GM18517 (cell line): ENCODE results near the gene ACER3.
A peak's percentile ranks its signal among the peaks of the same experiment; 100 is the strongest.
"Not testable (repeated sequence)": the region's sequence is repeated elsewhere in the genome, so short reads cannot be mapped to it uniquely, and the experiment has no call there.

Source experiments
- ATAC-seq: cut with Tn5 transposase; IDR thresholded peaks from one replicate; pipeline ENCODE4 v1.9.1; 2021; ENCODE audit warnings: mild to moderate bottlenecking, moderate library complexity; ENCODE audit not compliant: unreplicated experiment

Gene ACER3

DNA sequence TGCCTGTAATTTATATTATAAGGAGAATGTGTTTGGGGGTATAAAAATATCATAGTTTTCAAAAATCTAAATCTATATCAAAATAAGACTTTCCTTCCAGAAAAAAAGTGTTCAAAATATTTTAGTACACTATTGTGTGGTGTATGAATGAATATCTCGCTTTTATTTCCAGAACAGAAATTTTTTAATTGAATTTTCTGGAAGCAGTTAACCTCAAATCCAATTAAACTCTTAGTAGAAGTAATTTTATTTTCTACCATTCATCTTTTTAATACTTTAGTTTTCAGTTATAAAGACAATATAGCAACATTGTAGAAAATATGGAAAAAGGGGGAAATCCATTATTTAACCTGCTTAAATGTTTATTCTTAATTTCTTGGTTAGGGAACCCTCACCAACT lies 58.7 kb downstream of the ACER3 start:
- no peak for ATAC-seq

DNA sequence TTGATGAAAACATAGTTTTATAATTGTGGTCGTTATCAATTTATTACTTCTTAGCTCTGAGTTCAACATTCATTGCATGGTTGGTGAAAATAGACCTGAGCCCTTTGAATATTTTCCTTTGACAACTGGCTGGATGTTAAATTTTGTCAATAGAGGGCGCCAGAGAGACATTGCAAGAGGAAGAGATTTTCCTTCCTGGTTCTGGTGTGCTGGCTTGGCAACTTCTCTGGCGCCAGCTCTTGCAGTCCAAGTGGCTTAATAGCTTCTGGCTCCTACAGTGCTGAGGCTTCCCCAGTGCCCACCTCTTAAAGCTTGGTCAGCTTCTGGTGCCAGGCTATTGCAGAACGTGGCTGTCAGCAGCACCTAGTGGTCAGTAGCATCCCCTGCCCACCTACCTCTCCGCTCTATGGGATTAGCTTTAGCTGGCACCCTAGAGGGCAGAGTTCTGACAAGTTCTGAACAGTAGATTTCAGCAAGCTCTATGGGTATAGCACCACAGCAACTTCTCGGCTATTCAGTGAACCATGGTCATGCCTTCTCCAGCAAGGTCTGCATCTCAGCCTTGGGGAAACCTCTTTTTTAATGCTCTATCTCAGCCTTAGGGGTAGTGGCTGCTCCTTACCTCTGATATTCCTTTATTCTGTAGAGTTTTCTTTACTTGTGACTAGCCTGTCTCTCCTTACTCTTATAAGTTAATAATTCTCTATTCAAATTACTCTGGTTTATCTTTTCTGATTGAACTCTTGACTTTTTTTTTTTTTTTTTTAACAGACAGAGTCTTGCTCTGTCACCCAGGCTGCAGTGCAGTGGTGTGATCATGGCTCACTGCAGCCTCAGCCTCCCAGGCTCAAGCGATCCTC lies 59.4 kb downstream of the ACER3 start:
- ATAC-seq, result peak; percentile 59

DNA sequence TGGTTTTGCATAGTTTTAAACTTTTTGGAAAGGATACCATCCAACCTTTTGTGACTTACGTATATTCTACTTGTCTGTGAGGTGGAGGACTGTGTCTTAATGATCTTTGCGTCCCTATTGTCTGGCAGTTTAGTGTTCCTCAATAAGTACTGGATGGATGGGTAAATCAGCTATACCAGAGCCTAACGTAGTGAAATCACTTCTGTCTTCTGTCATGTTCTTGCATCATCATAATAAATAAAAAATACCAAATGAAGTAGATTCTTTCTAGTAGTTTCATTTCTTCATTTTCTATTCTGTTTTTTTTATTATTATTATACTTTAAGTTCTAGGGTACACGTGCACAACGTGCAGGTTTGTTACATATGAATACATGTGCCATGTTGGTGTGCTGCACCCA lies 66.4 kb downstream of the ACER3 start:
- ATAC-seq, result no peak

DNA sequence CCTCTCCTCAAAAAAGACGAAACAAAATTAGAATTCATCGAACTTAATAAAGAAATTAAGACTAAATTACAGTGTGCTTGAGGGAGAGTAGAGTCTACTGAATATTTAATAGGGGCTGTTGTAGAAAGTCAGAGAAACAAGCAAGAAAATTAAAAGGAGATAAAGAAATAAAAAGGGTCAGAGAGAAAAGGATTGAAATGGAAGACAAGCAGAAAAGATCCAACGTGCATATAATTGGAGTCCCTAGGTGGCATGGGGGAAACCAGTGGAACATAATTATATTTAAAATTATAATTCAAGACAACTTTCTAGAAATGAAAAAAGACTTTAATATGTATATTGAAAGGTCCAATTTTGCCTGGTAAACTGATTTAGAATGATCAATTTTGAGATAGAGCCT lies 74.3 kb downstream of the ACER3 start:
- ATAC-seq, result no peak

DNA sequence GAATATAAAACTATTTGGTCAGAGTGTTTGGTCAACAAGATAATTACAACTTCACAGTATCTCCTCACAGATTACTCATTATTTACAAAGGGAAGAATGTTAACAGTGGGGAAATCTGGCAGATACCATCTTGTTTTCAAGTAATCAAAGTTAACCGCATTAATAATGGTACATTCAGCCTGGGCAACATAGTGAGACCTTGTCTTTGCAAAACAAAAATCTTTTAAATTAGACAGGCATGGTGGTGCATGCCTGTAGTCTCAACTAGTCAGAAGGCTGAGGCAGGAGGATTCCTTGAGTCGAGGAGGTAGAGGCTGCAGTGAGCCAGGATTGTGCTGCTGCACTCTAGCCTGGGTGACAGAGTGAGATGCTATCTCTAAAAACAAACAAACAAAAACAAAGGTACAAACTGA lies 78.5 kb downstream of the ACER3 start:
- no peak for ATAC-seq

DNA sequence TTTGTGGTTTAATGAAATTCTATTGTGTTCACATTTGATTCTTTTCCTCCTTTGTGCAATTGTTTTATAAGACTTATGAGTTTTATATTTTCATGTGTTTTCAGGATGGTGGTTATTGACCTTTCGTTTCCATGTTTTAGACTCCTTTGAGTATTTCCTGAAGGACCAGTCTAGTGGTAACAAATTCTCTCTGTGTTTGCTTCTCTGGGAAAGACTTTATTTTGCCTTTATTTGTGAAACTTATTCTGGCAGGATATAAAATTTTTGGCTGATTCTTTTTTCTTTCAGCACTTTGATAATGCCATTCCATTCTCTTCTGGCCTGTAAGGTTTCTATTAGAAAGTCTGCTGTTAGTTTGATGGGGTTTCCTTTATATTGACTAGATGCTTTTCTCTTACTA lies 83.5 kb downstream of the ACER3 start:
- no peak for ATAC-seq

DNA sequence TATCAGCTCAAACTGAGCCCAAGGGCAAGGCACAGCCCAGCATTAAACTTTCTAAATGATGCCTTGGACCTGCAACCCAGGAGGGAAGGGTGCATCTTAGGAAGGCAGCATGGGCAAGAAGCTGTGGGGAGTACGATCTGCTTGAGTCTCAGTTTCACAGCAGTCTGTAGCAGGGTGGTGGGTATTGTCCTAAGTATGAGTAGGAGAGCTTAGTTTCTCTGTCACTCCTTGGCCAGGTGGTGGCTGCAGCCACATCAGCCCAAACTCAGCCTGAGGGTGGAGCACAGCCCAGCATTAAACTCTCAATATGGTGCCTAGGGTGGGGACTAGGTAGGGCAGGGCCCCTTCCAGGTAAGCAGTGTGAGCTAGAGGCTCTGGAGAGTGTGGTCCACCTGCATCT lies 85.5 kb downstream of the ACER3 start:
- no peak for ATAC-seq

DNA sequence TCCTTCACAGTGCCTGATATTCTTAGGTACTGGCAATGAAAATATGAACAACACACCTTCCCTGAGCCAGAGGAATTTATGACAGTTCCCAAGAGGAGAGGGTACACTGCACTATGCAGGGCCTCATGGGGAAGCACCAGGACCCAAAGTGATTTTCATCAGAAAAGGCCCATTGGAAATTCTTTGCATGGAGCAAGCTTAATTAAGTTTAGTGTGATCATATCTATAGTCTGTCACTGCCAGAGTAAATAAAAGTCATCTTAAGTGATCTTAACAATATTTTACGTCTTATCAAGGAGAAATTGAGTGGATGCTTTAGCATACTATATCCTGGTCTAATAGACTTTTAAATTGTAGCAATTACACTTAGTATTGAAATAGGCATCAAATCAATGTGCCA lies 86.5 kb downstream of the ACER3 start:
- no peak for ATAC-seq

DNA sequence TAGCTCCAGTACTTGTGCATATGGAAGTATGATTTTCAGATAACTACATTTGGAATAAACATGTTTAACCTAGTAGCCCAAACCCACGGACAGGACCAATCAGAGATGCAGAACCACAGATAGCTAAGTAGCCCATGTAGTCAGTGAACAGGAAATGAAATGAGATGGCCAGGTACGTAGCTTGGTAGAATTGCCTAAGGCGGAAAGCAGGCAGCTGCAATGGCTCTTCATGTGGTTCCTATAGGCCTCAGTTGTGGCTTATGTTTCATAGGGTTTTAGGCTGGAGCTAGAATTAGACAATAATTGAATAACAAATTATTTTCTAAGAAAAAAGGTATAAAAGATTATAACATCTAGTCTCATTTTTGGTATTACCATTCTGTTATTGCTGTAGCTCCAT lies 87.1 kb downstream of the ACER3 start:
- ATAC-seq, result no peak

DNA sequence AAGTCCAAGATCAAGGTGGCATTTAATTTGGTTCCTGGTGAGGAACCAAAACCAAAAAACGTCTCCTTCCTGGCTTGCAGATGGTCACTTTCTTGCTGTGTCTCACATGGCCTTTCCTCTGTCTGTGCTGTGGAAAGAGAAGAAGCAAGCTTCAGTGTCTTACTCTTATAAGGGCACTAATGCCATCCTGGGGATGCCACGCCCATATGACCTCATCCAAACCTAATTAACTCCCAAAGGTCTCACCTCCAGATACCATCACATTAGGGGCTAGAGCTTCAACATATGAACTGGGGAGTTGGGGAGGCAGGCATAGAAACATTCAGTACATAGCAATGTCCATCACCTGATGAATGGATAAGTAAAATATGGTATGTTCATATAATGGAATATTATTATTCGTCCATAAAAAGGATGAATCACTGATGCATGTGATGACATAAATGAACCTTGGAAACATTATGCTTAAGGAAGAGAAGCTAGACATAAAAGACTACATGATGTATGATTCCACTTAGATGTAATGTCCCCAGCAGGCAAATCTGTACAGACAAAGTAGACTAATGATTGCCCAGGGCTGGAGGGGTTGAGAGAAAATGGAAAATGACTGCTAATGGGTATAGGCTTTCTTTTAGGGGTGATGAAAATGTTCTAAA lies 94.9 kb downstream of the ACER3 start:
- ATAC-seq, result no peak

DNA sequence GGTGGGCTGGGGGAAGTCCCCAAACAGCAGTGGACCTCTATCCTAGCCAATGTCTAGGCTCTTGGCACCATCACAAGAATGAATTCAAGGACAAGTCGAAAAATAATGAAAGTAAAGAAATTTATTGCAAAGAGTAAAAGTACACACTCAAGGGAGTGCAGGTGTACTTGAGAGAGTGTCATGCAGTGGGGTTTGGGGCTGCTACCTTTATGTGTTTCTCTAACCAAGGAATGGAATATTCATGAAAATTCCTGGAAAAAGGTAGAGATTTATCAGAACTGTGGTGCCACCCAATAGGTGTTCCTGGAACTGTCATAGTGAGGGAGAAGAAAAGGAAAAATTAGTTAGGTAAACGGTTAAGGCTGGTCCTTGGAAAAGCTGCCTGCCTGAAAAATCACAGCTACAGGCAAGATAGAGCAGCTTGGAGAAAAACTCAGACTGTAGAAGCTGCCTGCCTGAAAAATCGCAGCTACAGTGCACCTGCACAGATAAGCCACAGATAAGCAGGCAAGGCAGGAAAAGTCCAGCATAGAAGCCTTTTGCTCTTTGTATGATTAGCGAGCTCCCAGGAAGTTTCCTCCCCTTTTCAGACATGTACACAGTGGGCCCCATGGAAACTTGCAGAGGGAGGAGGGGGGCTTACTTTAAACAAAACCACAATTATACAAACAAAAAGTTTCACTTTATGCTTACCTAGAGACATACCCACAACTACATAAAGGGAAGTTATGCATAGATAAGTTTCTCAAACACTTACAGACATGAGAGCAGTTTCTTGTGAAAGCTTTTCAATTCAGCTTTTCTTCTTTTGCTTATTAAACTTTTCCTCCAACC lies 102.1 kb downstream of the ACER3 start:
- peak; percentile 61 for ATAC-seq

DNA sequence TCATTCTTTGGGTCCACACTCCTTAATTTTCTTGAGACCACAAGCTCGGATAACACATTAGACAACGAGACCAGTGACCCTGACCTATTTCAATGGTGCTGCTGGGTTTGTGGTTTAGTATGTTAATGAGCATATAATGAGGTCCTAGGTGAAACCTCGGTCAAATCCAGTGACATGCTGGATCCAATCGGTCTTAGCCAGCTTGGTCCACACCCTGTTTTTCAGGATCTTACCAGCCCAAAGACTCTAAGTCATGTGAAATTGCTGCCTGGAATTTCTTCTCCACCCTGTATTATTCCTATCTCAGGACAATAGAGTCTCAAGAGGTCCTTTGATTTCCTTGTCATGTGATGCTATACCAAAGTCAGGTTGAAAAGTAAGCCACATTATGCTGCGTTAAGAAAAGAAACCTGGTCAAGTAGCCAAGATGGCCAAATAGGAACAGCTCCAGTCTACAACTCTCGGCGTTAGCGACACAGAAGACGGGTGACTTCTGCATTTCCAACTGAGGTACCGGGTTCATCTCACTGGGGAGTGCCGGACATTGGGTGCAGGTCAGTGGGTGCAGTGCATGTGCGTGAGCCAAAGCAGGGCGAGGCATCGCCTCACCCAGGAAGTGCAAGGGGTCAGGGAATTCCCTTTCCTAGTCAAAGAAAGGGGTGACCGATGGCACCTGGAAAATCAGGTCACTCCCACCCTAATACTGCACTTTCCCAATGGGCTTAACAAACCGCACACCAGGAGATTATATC lies 102.9 kb downstream of the ACER3 start:
- not testable (repeated sequence) for ATAC-seq

DNA sequence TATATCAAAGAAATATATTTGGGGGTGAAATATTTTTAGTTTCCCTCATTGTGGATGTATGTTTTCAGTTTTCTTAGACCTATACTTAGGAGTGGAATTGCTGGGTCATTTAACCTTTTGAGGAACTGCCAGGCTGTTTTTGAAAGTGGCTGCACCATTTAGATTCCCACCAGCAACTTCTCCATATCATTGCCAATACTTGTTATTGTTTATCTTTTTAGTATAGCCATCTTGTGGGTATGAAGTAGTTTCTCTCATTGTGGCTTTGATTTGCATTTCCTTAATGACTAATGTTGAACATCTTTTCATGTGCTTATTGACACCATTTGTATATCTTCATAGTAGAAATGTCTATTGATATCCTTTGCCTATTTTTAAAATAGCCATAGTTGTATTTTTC lies 111.3 kb downstream of the ACER3 start:
- no peak for ATAC-seq

DNA sequence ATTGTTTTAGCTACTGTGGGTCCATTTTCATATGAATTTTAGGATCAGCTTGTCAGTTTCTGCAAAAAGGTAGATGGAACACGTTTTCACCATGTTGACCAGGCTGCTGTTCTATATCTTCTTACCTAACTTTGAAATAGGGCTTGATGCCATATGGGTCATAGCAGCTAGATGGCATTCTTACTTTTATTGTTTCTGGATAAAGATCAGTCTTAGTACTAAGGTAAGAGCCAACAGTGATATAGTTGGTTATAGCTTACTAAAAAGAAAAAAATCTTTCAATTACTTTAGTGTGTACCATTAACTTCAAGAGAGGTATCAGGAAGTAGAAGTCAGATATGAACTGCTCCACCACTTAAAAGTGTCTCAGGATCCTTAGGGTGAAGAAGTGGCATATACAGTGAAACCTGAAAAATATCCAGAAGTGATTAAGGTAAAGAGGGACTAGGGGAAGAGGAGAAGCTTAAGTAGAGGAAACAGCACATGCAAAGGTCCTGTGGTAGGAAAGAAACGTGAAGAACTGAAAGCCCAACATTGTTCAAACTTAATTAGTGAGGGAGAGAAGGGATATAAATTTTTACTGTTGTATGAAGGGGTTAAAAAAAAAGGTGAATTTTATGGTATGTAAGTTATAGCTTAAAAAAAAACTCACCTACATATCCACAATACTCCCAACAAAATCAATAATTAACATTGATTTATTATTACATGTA lies 113.6 kb downstream of the ACER3 start:
- ATAC-seq, result no peak

DNA sequence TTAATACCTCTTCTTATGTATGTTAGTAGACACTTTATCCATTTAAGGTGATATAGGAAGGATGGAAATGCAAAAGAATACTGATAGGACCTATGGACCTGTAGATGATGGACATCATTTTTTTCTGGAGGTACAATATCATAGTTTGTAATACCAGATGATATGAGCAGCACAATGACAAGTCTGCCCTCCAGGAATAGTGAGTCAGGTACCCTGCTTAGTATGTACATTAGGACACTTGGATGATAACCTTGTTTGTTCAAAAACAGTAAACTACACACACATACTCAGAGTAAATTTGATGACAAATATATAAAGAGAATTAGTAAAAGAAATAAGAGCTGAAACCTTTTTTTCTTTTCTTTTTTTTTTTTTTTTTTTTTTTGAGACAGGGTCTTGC lies 114.8 kb downstream of the ACER3 start:
- ATAC-seq, result no peak

DNA sequence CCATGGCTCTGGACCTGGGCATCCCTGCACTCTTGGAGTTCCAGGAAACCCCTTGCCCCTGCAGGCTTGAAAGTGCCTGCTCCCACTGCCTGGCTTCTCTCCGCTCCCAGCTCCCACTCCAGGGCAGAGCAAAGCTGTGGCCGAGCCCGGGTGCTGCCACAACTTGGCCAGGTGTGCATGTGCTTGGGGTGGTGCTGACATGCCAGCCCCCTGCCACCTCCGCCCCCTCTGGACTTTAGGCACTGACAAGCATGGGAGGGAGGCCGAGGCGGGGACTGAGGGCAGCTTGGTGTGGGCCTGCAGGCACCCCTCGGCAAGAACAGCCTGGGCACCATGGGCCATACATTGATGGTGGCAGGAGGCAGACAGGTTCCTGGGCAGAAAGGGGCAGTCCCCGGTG lies 117.1 kb downstream of the ACER3 start:
- ATAC-seq, result no peak

DNA sequence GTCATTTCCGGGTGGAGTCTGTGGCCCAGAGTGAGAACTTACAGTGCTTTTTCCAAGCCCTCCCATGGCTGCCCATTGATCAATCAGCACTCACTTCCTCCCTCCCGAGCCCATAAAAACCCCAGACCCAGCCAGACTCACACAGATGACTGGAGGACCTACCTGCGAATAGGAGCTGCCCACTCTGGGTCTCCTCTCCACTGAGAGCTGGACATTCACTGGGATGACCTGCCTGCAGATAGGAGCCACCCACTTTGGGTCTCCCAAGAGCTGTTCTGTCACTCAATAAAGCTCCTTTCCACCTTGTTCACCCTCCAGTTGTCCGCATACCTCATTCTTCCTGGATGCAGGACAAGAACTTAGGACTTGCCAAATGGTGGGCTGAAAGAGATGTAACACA lies 117.5 kb downstream of the ACER3 start:
- no peak for ATAC-seq

DNA sequence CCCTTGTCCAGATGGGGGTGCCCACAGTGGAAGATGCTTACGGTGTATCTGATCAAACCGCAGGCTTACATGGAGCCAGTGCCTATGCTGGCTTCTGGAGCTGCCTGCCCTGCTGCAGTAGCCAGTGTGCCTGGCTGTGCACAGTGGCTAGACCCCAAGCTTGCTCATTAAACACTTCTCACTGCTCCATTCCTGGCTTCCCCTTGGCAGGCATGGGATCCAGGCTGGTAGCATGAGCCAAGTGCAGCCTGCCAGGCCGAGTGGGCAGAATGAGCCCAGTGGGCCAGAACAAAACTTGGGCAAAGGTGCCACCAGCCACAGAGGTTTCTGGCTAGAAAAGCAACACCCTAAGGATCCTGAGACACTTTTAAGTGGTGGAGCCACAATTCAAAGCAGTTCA lies 118.1 kb downstream of the ACER3 start:
- ATAC-seq, result no peak

DNA sequence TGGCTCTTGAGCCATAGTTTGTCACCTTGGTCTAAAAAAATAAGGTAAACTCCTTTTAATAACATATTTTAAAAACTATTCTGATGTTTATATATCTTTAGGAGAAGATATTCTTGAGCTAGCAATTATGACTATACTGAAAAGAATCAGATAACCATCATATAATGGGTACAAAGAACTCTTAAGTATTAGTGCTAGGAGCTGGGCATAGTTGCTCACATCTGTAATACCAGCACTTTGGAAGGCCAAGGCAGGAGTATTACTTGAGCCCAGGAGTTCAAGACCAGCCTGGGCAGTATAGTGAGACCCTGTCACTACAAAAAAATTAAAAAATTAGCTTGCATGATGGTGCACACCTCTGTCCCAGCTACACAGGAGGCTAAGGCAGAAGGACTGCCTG lies 119.5 kb downstream of the ACER3 start:
- no peak for ATAC-seq

DNA sequence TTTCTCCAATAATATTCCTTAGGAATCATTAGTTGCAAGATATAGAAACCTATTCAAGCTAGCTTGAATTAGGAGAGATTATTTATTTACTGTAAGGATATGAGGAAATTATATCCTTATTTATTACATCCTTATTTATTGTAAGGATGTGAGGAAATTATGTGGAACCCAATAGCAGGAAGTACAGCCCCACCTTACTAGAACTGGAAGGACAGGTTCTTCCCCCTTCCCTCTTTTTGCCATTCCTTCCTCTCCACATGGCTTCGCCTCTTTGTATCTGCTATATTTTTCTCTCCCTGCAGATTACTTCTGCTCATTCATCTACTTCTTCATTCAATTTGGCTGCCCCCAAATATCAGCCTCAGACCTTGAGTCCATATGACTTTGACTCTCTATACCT lies 124.0 kb downstream of the ACER3 start:
- ATAC-seq, result no peak
